Activated naive CD4-positive, alpha-beta T cell treated with anti-CD3 and anti-CD28 coated beads, Interleukin-2, amount 50 U/mL, for 72 hours (primary cell): ENCODE measurements around the gene UBE2I. TPM values are rescaled to one million over a fixed set of nuclear protein-coding genes. Genes with fewer than 3 reads are reported as not detected.

Source experiments
- ATAC-seq, 2 donors: fragments of 150-1000 bp; cut with Tn5 transposase; 2 replicates each; pipeline ENCODE4 v1.10.0; 2021; ENCODE audit warnings: mild to moderate bottlenecking in 2 of 2, moderate library complexity in 2 of 2
- DNase-seq, 2 donors: peaks; one replicate each; pipeline ENCODE4 v3.0.0; 2021 to 2022; ENCODE audit warnings: low spot score in 2 of 2
- H3K27ac Mint-ChIP-seq, 2 donors: one replicate each; pipeline ENCODE4 v1.8.0; 2022; ENCODE audit warnings: mild to moderate bottlenecking in 2 of 2, mixed read lengths in 2 of 2
- H3K36me3 Mint-ChIP-seq, 2 donors: one replicate each; pipeline ENCODE4 v1.8.0; 2022; ENCODE audit warnings: mixed read lengths in 2 of 2
- H3K9me3 Mint-ChIP-seq, 2 donors: one replicate each; pipeline ENCODE4 v1.8.0; 2022; ENCODE audit warnings: mixed read lengths in 2 of 2
- total RNA-seq, 2 donors: library from RNA; stranded (reverse); gene quantifications; one replicate each; pipeline ENCODE4 v1.2.3, GENCODE V29; 2022

Gene UBE2I
- total RNA-seq, 2 donors from 2014 or later = 205 to 246 TPM

GRCh38 chr16:1300664-1301476, 8.6 kb upstream of the UBE2I start:
- Mint-ChIP-seq H3K27ac (no peak overlapping the region), H3K9me3 (no peaks in the 10 kb centered on the region), H3K36me3 (no peaks in the 10 kb centered on the region)
- DNase-seq (peak; percentile 79 to 90), ATAC-seq (peak; percentile 48 to 79)

GRCh38 chr16:1301562-1301961, 7.9 kb upstream of the UBE2I start:
- DNase-seq (no peak), ATAC-seq (no peak)
- no peak overlapping the region for H3K27ac Mint-ChIP-seq
- H3K36me3 Mint-ChIP-seq = no peaks in the 10 kb centered on the region
- H3K9me3 Mint-ChIP-seq = no peaks in the 10 kb centered on the region

GRCh38 chr16:1305823-1306222, 3.6 kb upstream of the UBE2I start:
- H3K36me3 Mint-ChIP-seq = peaks cover 10% of the 10 kb centered on the region in 2 donors

DNA sequence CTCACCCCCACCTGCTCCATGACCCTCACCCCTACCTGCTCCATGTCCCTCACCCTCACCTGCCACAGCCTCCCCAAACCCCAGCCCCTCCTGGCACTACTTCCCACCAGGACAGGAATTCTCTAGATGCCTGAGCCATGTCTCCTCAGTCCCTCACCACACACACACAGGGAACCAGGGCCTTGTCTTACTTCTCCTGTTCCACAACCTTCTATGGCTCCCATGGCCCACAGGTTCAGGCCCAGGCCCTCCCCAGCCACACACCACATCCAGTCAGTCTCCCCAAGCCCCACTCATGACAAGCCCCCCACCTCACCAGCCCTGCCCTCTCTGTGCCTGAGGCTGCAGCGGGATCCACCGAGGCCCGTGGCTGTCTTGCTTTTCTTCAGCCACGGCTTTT, 3.1 kb upstream of the UBE2I start:
- no peak for ATAC-seq
- Mint-ChIP-seq H3K9me3 (no peaks in the 10 kb centered on the region), H3K27ac (peak overlapping the region in 1 of 2 donors; percentile 55), H3K36me3 (peaks cover 14 to 15% of the 10 kb centered on the region in 2 donors)
- no peak for DNase-seq

More at GRCh38 chr16:1305823-1306222, 3.6 kb upstream of the UBE2I start:
- H3K9me3 Mint-ChIP-seq = no peaks in the 10 kb centered on the region
- DNase-seq = no peak
- no peak for ATAC-seq
- H3K27ac Mint-ChIP-seq = peak overlapping the region in 1 of 2 donors; percentile 55

- Mint-ChIP-seq H3K9me3 (no peaks in the 10 kb centered on the region), H3K27ac (peak overlapping the region; percentile 66 to 95), H3K36me3 (peaks cover 14 to 15% of the 10 kb centered on the region in 2 donors)
- ATAC-seq (peak; percentile 53 to 56), DNase-seq (peak in 1 of 2 donors; percentile 86)
Observed at GRCh38 chr16:1308036-1308976, 1.1 kb upstream of the UBE2I start.

GRCh38 chr16:1309888-1310831, 724 bp downstream of the UBE2I start:
- ATAC-seq (peak; percentile 6 to 21), DNase-seq (peak; percentile 58 to 72)
- no peaks in the 10 kb centered on the region for H3K9me3 Mint-ChIP-seq
- H3K27ac Mint-ChIP-seq = peak overlapping the region; percentile 92 to 96
- peaks cover 14 to 19% of the 10 kb centered on the region in 2 donors for H3K36me3 Mint-ChIP-seq

GRCh38 chr16:1310832-1311200, 1.4 kb downstream of the UBE2I start:
- H3K36me3 Mint-ChIP-seq = peaks cover 14 to 22% of the 10 kb centered on the region in 2 donors
- ATAC-seq (no peak), DNase-seq (no peak)
- H3K27ac Mint-ChIP-seq = peak overlapping the region; percentile 92 to 96
- H3K9me3 Mint-ChIP-seq = no peaks in the 10 kb centered on the region

DNA sequence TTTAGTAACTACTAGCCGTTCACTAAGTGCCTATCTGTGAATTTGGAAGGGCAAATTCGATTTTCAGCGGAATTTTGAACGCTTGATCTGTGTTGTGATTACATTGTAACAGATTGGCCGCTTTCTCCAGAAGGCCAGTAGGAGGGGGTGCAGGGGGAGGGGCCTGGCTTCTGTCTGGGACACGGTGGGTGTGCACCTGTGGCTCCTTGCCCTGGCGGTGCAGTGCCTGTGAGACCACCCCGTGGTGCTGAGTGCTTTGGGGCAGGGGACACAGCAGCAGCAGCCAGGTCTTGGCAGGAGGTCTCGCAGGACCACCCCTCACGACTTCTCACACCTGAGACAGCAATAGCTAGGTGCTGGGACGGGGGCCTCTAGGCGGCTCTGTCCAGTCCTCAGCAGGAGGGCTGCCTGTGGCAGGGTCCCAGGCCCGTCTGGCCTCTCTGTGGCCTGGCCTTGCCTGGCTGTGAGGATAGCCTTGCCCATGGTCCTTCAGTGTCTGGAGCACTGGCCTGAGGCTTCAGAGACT, 1.8 kb downstream of the UBE2I start:
- Mint-ChIP-seq H3K27ac (peak overlapping the region; percentile 92 to 96), H3K9me3 (no peaks in the 10 kb centered on the region), H3K36me3 (peaks cover 14 to 26% of the 10 kb centered on the region in 2 donors)
- DNase-seq (no peak), ATAC-seq (no peak)

GRCh38 chr16:1311738-1312466, 2.5 kb downstream of the UBE2I start:
- no peaks in the 10 kb centered on the region for H3K9me3 Mint-ChIP-seq

GRCh38 chr16:1312467-1312816, 3.0 kb downstream of the UBE2I start:
- Mint-ChIP-seq H3K36me3 (peaks cover 19 to 27% of the 10 kb centered on the region in 2 donors), H3K27ac (peak overlapping the region; percentile 27 to 44)

More at GRCh38 chr16:1311738-1312466, 2.5 kb downstream of the UBE2I start:
- H3K27ac Mint-ChIP-seq = peak overlapping the region; percentile 92 to 96
- H3K36me3 Mint-ChIP-seq = peaks cover 14 to 26% of the 10 kb centered on the region in 2 donors
- DNase-seq = no peak
- no peak for ATAC-seq

GRCh38 chr16:1312903-1313302, 3.5 kb downstream of the UBE2I start:
- ATAC-seq = no peak
- Mint-ChIP-seq H3K9me3 (no peaks in the 10 kb centered on the region), H3K36me3 (peaks cover 23 to 31% of the 10 kb centered on the region in 2 donors), H3K27ac (peak overlapping the region; percentile 27 to 65)
- no peak for DNase-seq

More at GRCh38 chr16:1312467-1312816, 3.0 kb downstream of the UBE2I start:
- ATAC-seq = no peak
- no peak for DNase-seq
- no peaks in the 10 kb centered on the region for H3K9me3 Mint-ChIP-seq

GRCh38 chr16:1313721-1314369, 4.4 kb downstream of the UBE2I start:
- DNase-seq (no peak), ATAC-seq (no peak)
- no peaks in the 10 kb centered on the region for H3K9me3 Mint-ChIP-seq
- peaks cover 31 to 38% of the 10 kb centered on the region in 2 donors for H3K36me3 Mint-ChIP-seq
- peak overlapping the region; percentile 56 to 68 for H3K27ac Mint-ChIP-seq

DNA sequence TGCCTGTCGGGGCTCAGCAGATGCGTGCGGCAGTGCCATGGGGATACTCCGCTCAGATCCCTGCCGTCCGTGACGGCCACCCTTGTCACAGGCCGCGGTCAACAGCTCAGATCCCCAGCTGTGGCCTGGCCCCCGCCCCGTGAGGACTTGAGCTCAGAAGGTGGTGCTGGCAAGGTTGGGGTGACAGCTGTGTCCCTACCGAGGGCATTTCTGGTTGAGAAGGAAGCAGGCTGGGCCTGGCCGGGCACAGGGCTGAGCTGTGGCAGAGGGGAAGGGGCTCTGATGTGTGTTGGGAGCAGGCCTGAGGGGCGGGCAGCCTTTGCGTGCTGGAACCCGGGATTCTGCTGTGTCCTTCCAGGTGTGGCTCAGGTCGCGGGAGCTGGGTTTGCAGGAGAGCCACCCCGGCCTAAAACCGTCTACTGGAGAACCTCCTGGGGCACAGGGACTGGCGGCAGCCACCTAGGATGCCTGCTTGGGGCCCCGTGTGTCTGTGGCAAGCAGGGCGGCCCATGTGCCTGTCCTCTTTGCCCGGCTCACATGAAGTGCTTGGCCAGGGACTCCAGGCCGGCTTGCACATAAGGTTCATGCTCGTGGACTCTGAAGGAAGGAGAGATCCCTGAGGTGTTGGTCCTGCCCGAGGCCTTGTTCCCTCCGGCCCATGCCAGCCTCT, 5.1 kb downstream of the UBE2I start:
- Mint-ChIP-seq H3K9me3 (no peaks in the 10 kb centered on the region), H3K36me3 (peaks cover 31 to 44% of the 10 kb centered on the region in 2 donors), H3K27ac (peak overlapping the region; percentile 56 to 68)
- ATAC-seq = no peak
- DNase-seq = no peak
